Breast epithelium (tissue), 4 donors: Measurements from ENCODE around the gene LMTK2. TPM values are rescaled to one million over a fixed set of nuclear protein-coding genes. Genes with fewer than 3 reads are reported as not detected.

ENCODE experiments used
- DNase-seq, 2 donors: peaks; one replicate each; pipeline ENCODE4 v3.0.0-alpha.2; 2019; ENCODE audit warnings: low spot score in 2 of 2
- H3K27ac ChIP-seq, 2 donors: fragments of 200-600 bp; sonication (generic) in 1 of 2; one replicate each; pipeline ENCODE4 v1.5.1; 2016 to 2019; ENCODE audit warnings: mild to moderate bottlenecking in 1 of 2
- H3K27me3 ChIP-seq, 2 donors: fragments of 200-600 bp; sonication (generic) in 1 of 2; one replicate each; pipeline versions ENCODE4 v1.5.1 to v1.6.0; 2017 to 2019; ENCODE audit warnings: control low read depth in 1 of 2, mild to moderate bottlenecking in 1 of 2
- H3K36me3 ChIP-seq: fragments of 200-600 bp; one replicate; pipeline ENCODE4 v1.5.1; 2019
- H3K4me1 ChIP-seq, 2 donors: fragments of 200-600 bp; sonication (generic); one replicate each; pipeline ENCODE4 v1.5.1; 2016 to 2019; ENCODE audit warnings: control low read depth in 1 of 2
- H3K4me3 ChIP-seq, 3 donors: fragments of 200-600 bp; sonication (generic); 1 replicate in 2 of 3; 2 replicates in 1 of 3; pipeline ENCODE4 v1.5.1; 2016 to 2019; ENCODE audit warnings: mild to moderate bottlenecking in 3 of 3, moderate library complexity in 2 of 3
- H3K9me3 ChIP-seq, 2 donors: fragments of 200-600 bp; sonication (generic) in 1 of 2; one replicate each; pipeline ENCODE4 v1.5.1; 2016 to 2019; ENCODE audit warnings: control low read depth in 1 of 2
- POLR2A ChIP-seq: fragments of 450-650 bp; IDR thresholded peaks from one replicate; pipeline ENCODE4 v1.6.1; 2016; ENCODE audit warnings: antibody characterized with exemption, mild to moderate bottlenecking, moderate library complexity
- POLR2AphosphoS5 ChIP-seq, 3 donors: sonication (generic); formaldehyde crosslinking; IDR thresholded peaks; one replicate each; pipeline ENCODE4 v1.6.1; 2017; ENCODE audit warnings: antibody characterized with exemption in 3 of 3
- intact Hi-C: fragments of 100-400 bp; cut with DNase I; formaldehyde crosslinking; loops from one replicate; pipeline ENCODE4 v1.15.1; 2023; ENCODE audit warnings: low total_unique reads
- total RNA-seq, 3 donors: library from RNA; depleted of rRNA; stranded (reverse); fragments of >200 nt; gene quantifications; one replicate each; pipeline ENCODE4 v1.1.0, GENCODE V29; 2016
- TF ChIP-seq, protein P1 (sequence below), 3 donors: fragments of 450-650 bp; IDR thresholded peaks; one replicate each; pipeline ENCODE4 v1.5.1; 2016 to 2017; ENCODE audit warnings: antibody characterized with exemption in 3 of 3, mild to moderate bottlenecking in 3 of 3, moderate library complexity in 3 of 3

The LMTK2 gene
- total RNA-seq, 3 donors from 2014 or later = 9.4 to 16.7 (median 14.1) TPM

DNA sequence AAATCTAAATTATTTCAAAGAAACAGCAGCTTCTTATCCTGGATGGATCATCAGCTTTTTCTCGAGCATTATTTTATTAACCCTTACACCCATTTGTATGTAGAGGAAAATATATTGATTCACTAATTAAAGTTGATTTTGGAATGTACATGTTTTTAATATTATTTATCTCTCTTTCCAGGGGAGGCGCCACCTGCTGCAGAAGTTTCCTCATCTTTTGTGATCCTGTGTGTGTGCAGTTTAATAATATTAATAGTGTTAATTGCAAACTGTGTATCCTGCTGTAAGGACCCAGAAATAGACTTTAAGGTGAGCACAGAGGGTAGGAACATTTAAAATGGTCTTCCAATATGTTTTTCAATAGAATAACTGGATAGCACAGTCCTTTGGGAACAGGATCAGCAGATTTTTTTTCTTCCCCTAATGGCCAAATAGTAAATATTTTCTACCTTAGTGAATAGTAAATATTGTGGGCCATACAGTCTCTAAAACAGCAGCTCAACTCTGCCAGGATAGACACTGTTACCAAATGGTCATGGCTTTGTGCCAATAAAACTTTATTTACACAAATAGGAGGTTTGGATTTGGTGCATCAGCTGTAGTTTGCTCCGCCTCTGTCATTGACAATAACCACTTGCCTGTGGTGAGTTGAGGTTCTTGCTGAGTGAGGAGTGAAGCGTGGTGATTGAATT, 30.6 kb downstream of the LMTK2 start:
- TF ChIP-seq POLR2AphosphoS5 (IDR thresholded peaks at IDR 0.05) = no peak
- TF ChIP-seq POLR2A = no peak
- TF ChIP-seq, protein P1, sequence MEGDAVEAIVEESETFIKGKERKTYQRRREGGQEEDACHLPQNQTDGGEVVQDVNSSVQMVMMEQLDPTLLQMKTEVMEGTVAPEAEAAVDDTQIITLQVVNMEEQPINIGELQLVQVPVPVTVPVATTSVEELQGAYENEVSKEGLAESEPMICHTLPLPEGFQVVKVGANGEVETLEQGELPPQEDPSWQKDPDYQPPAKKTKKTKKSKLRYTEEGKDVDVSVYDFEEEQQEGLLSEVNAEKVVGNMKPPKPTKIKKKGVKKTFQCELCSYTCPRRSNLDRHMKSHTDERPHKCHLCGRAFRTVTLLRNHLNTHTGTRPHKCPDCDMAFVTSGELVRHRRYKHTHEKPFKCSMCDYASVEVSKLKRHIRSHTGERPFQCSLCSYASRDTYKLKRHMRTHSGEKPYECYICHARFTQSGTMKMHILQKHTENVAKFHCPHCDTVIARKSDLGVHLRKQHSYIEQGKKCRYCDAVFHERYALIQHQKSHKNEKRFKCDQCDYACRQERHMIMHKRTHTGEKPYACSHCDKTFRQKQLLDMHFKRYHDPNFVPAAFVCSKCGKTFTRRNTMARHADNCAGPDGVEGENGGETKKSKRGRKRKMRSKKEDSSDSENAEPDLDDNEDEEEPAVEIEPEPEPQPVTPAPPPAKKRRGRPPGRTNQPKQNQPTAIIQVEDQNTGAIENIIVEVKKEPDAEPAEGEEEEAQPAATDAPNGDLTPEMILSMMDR (IDR thresholded peaks at IDR 0.05) = no peak

GRCh38 chr7:98137826-98138151, 31.1 kb downstream of the LMTK2 start:
- TF ChIP-seq POLR2A (no peak), POLR2AphosphoS5 (IDR thresholded peaks at IDR 0.05) (no peak)
- TF ChIP-seq, protein P1 (IDR thresholded peaks at IDR 0.05) = no peak
- Histone ChIP-seq H3K4me3 (no peak overlapping the region), H3K9me3 (no peaks in the 10 kb centered on the region), H3K27ac (no peak overlapping the region), H3K36me3 (no peaks in the 10 kb centered on the region), H3K4me1 (no peaks in the 10 kb centered on the region), H3K27me3 (no peaks in the 10 kb centered on the region)
- intact Hi-C loops = no loop called here
- DNase-seq = no peak

More for the DNA sequence above, 30.6 kb downstream of the LMTK2 start:
- no peak overlapping the region for H3K27ac ChIP-seq
- intact Hi-C loops = no loop called here
- no peaks in the 10 kb centered on the region for H3K36me3 ChIP-seq
- H3K9me3 ChIP-seq = no peaks in the 10 kb centered on the region
- peaks cover 0 to under 1% of the 10 kb centered on the region in 2 donors for H3K4me1 ChIP-seq
- H3K27me3 ChIP-seq = no peaks in the 10 kb centered on the region
- no peak for DNase-seq
- no peak overlapping the region for H3K4me3 ChIP-seq

DNA sequence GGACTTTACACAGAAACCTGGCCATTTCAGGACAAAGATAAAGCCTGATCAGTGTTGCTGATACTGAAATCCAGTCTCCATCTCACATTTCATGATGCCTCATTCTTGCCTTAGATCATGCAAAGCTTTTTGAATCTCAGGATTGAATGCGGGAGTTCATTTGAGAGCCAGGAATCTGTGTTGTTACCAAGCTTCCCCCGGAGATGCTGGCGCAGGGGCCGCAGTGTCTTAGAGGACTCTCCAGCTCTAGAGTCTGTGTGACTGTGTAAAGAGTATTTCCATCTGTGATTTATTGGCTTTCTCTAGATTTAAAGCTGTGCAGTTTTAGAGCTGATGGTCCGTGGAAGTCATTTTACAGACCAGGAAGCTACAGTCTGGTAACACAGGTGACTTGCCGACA, 32.0 kb downstream of the LMTK2 start:
- intact Hi-C loops = no loop called here
- no peaks in the 10 kb centered on the region for H3K9me3 ChIP-seq
- H3K4me3 ChIP-seq = no peak overlapping the region
- no peaks in the 10 kb centered on the region for H3K4me1 ChIP-seq
- DNase-seq = no peak
- H3K27me3 ChIP-seq = no peaks in the 10 kb centered on the region
- H3K36me3 ChIP-seq = no peaks in the 10 kb centered on the region
- TF ChIP-seq POLR2A (no peak), POLR2AphosphoS5 (IDR thresholded peaks at IDR 0.05) (no peak)
- TF ChIP-seq, protein P1 (IDR thresholded peaks at IDR 0.05) = no peak
- no peak overlapping the region for H3K27ac ChIP-seq

DNA sequence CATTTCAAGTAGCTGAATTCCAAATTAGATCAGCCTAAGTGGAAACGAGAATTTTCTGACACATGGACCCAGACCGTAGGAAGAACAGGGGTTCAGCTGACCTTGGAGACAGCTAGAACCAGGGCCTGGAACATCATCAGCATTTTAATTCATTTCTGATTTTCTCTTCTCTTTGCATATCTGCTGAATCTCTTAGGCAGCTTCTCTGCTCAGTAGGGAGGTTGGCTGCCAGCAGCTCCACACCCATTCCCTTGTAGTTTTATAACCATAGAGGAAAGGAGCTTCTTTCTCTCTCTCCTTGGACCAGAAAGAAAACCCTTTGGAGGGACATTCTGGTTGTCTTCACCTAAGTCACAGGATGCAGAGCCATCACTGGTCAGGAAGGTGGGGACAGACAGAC, 36.0 kb downstream of the LMTK2 start:
- no peaks in the 10 kb centered on the region for H3K36me3 ChIP-seq
- H3K27ac ChIP-seq = no peak overlapping the region

DNA sequence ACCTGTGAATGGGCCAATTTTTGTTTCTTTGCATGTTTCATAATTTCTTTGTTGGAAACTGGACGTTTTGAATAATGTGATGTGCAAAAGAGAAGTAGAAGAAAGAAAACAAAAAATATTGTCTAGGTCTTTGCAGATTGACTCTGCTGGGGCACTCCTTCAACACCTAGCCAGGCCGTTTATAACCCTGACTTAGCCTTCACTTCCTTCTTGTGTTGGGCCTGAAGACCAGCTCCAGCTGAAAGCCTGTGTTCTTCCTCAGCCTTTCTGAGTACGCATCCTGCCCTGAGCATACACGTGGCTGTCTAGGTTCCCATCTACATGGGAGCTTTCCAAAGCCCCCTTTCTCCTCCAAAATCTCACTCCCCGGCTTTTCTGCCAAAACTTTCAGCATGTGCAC, 41.9 kb downstream of the LMTK2 start:
- no peak for DNase-seq
- intact Hi-C loops = no loop called here
- no peaks in the 10 kb centered on the region for H3K27me3 ChIP-seq
- no peaks in the 10 kb centered on the region for H3K4me1 ChIP-seq
- no peak overlapping the region for H3K4me3 ChIP-seq
- no peak for TF ChIP-seq POLR2A
- no peak for TF ChIP-seq POLR2AphosphoS5 (IDR thresholded peaks at IDR 0.05)
- TF ChIP-seq, protein P1 (IDR thresholded peaks at IDR 0.05) = no peak
- no peaks in the 10 kb centered on the region for H3K36me3 ChIP-seq
- H3K9me3 ChIP-seq = no peaks in the 10 kb centered on the region
- no peak overlapping the region for H3K27ac ChIP-seq

More for the DNA sequence above, 36.0 kb downstream of the LMTK2 start:
- intact Hi-C loops = no loop called here
- no peak for DNase-seq
- no peaks in the 10 kb centered on the region for H3K4me1 ChIP-seq
- no peak for TF ChIP-seq POLR2AphosphoS5 (IDR thresholded peaks at IDR 0.05)
- TF ChIP-seq, protein P1 (IDR thresholded peaks at IDR 0.05) = no peak
- TF ChIP-seq POLR2A = no peak
- no peaks in the 10 kb centered on the region for H3K9me3 ChIP-seq
- no peak overlapping the region for H3K4me3 ChIP-seq
- no peaks in the 10 kb centered on the region for H3K27me3 ChIP-seq
